GM18498 (cell line): ENCODE measurements around the gene AP4B1.
"Not testable (repeated sequence)": the region's sequence is repeated elsewhere in the genome, so short reads cannot be mapped to it uniquely, and the experiment has no call there.

Source experiments
- ATAC-seq: cut with Tn5 transposase; IDR thresholded peaks from one replicate; pipeline ENCODE4 v1.9.1; 2021; ENCODE audit warnings: mild to moderate bottlenecking, moderate library complexity; ENCODE audit not compliant: unreplicated experiment

The AP4B1 gene

DNA sequence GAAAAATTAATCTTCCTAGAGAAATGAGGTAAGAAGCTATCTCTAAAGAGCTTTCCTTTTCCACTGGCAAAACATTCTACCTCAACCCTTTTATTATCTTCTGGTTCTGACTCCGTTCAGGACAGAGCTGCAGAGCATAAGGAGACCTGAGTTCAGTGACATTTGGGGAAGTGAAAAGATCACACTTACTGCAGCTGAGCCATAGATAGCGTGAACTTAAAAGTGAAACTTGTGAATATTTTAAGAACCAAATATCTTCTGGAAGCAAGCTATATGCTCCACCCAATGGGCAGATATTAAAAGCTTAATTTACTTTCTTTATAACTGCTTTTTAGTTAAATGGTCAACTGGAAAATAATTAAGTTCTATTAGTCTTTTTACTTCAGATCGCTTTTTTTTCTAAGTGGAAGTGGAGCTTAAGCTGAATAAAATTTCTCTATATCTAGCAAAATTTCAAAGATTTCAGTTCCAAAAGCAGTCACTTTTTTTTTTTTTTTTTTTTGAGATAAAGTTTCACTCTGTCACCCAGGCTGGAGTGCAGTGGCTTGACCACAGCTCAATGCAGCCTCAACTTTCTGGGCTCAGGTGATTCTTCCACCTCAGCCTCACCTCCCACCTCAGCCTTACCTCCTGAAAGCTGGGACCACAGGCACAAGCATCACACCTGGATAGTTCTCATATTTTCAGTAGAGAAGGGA, 45.0 kb downstream of the AP4B1 start:
- peak; percentile 87 for ATAC-seq

DNA sequence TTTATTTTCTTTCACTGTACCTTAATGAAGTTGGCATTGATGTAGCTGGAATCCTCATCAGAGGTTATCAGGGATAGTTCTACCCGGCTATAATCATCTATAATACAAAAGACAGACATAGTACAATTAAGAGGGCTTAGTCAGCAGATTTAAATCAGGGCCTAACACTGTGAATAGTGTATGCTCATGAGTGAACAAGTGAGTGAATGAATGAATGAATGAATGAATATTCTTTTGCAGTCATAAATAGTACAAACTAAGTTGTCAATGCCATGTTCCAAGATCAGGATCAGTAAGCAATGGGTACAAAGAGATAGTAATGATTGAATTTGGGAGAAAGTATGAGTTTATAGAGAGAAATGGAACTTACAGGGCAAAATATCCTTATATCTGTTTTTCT, 45.6 kb downstream of the AP4B1 start:
- no peak for ATAC-seq

DNA sequence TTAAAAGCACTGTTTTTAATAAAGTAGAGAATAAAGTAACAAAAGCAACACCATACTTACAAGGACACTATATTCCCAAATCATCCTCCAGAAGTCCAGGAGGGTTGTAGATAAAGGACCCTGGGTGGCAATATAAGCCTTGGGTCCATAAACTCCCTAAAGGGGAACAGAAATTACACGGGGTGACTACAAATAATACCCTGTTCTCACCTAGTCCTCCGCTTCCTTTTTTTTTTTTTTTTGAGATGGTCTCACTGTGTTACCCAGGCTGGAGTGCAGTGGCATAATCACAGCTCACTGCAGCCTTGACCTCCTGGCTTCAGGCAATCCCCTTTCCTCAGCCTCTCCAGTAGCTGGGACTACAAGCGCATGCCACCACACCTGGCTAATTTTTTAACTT, 46.2 kb downstream of the AP4B1 start:
- ATAC-seq = peak; percentile 49

DNA sequence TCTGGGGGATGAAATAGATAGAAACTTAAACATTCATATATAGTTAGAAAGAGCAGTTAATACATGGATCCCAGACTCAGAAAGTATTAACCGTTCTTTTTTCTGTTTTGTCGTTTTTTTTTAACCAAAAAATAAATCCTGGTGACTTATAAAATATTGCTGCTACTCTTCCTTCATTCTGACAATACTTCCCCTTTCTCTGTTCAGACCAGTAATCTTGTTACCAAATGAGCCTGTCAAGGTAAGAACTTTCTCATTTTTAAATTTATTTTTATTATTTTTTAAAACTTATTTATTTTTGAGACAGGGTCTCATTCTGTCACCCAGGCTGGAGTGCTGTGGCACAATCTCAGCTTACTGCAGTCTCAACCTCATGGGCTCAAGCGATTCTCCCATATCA, 46.8 kb downstream of the AP4B1 start:
- ATAC-seq = no peak

DNA sequence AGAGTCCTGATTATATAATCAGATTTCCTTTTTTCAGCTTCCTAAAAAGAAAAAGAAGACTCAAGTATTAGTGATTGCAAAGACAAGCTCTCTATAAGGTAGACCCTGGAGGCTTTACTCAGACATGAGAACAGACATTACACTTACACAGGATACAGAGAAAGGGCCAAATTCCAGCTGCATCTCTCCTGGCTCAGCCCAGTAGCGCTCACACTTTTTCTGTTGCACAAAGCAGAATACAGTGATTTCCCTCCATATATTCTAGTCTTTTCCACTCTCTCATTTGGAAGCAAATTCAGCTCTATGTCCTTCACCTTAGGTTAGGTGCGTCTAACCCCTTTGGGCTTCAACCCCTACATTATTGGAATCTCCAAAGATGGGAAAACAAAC, 48.2 kb downstream of the AP4B1 start:
- no peak for ATAC-seq

DNA sequence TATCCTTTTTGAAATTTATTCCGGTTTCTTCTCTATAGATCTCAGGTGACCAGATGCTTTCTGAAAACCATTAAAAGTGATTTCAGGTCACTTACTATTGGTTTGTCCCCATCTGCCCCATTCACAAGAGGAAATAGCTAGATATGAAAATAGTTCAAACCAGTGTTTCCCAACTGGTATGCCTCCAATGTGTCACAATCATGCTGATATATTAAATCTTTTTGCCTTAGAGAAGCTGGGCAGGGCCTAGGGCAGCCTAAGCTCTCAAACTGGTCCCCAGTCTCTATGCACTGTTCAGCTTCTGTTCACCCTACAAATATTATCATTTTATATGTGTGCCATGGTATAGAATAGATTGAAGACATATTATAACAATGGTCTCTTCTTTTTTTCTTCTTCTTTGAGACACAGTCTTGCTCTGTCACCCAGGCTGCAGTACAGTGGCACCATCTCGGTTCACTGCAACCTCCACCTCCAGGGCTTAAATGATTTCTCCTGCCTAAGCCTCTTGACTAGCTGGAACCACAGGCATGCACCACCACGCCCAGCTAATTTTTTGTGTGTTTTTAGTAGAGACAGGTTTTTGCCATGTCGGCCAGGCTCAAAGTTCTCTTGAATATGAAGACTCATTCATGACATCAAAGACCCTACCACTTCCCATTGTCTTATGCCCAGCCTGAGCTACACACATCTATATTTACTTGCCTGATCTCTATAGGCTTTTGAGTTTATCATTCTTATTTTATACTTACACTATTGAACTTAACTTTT, 48.8 kb downstream of the AP4B1 start:
- ATAC-seq = no peak

DNA sequence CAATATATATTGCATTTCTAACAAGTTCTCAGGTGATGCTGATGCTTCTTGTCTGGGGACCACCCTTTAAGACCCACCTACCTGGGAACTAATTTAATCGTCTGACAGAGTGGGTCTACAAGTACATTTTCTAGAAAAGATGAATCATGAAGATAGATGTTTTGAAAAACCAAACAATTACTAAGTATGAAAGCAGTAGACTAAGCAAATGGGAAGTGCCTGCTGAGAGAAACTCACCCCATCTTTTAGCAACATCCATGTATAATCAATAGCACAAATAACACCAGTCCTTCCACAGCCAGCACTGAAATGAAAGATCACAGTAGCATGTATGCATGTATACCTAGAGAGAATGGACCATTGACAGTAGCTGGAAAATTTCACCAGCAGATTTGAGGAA, 50.4 kb downstream of the AP4B1 start:
- no peak for ATAC-seq

DNA sequence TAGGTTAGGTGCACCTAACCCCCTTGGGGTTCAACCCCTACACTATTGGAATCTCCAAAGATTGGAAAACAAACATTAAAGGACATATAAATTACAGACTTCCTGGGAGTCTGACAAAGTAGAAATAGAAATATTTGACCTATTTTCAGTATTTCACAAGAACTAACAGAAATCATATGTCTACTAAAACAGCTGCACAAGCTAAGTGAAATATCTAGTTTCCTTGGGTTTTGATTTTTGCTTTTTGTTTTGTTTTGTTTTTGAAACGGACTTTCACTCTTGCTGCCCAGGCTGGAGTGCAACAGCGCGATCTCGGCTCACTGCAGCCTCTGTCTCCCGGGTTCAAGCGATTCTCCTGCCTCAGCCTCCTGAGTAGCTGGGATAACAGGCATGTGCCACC, 51.9 kb downstream of the AP4B1 start:
- not testable (repeated sequence) for ATAC-seq

DNA sequence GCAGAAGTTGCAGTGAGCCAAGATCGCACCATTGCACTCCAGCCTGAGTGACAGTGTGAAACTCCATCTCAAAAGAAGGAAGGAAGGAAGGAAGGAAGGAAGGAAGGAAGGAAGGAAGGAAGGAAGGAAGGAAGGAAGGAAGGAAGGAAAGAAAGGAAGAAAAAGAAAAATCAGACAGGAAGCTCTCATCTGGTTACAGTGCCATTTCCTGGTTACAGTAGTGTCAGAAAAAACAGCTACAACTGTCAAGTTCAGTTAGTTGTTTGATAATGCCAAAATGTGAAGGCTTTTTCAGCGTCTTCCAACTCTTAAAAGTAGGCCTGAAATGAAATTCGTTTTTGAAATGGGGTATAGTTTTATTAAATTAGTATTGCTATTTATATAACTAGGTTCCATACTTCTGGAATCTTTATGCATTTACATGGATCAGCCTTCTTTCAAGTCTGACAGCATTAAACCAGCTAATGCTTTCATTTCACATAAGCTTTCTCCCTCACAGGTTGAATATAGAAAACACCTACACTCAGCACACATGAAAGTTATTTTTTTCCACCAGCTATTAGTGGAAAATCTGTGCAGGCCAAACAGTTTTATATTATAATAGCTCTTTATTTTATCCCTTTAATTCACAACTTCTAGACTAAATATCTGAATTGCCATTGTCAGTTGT, 54.3 kb downstream of the AP4B1 start:
- ATAC-seq = no peak

DNA sequence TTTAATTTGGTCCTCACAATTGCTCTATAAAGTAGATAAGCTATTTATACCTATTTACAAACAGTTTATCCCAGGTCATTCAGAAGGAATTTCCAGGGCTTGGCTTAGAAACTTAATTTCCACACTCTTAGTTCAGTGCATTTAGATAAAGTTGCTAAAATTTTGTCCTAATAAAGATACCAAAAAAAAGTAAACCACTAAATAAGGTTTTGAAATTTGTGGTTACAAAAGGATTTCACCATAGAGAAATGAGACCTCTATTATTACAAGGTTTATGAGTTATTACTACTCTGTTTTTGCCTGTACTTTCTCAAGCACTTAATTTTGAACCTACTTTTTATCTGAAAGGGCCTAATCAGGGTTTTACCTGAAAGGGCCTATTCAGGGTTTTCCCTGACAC, 55.5 kb downstream of the AP4B1 start:
- ATAC-seq = no peak

DNA sequence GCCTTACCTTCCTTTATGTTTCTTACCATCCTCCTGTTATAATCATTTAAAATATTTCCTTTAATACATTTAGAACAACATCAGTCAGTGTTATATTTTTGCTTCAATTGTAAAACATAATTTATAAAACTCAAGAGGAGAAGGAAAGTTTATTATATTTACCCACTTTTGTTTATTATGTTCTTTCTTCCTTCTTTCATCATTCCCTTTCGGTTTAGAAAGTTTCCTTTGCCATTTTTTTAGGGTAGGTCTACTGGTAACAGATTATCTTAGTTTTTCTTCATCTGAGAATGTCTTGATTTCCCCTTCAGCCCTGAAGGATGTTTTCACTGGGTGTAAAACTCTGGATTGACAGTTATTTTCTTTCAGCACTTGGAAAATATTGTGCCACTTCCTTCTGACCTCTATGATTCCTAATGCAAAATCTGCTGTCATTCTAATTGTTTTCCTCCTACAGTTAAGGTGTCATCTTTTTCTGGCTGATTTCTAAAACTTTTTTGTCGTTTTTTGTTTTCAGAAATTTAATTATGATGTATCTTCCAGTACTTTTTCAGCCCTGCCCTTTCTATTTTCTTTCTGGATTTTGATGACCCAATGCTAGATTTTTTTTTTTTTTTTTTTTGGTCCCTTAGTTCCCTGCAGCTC, 58.1 kb downstream of the AP4B1 start:
- no peak for ATAC-seq
